KMS-11 (cell line): ENCODE measurements around the gene TMEM163.

Experiments
- H2AFZ ChIP-seq: fragments of 200-600 bp; sonication (generic); 2 replicates; pipeline ENCODE4 v1.6.1; 2016; ENCODE audit warnings: antibody characterized with exemption, mixed run types, low read depth
- H3K27ac ChIP-seq: fragments of 200-600 bp; sonication (generic); 2 replicates; pipeline ENCODE4 v1.6.1; 2016; ENCODE audit warnings: mild to moderate bottlenecking, mixed run types
- H3K27me3 ChIP-seq: fragments of 200-600 bp; sonication (generic); 2 replicates; pipeline ENCODE4 v1.6.1; 2017; ENCODE audit warnings: mild to moderate bottlenecking, low read depth, mixed run types, moderate library complexity; ENCODE audit not compliant: insufficient read depth
- H3K36me3 ChIP-seq: fragments of 200-600 bp; sonication (generic); 2 replicates; pipeline ENCODE4 v1.6.1; 2017; ENCODE audit warnings: mild to moderate bottlenecking, mixed run types; ENCODE audit not compliant: insufficient read depth
- H3K4me1 ChIP-seq: fragments of 200-600 bp; sonication (generic); 2 replicates; pipeline ENCODE4 v1.6.1; 2016; ENCODE audit warnings: mild to moderate bottlenecking, low read depth, mixed run types; ENCODE audit not compliant: poor library complexity, severe bottlenecking
- H3K4me2 ChIP-seq: fragments of 200-600 bp; sonication (generic); 2 replicates; pipeline ENCODE4 v1.7.0; 2016; ENCODE audit warnings: mild to moderate bottlenecking, mixed run types
- H3K4me3 ChIP-seq: fragments of 200-600 bp; sonication (generic); IDR thresholded peaks from 2 replicates; pipeline ENCODE4 v1.6.1; 2017; ENCODE audit warnings: low read depth, low read length, mixed read lengths; ENCODE audit not compliant: insufficient read depth
- H3K79me2 ChIP-seq: fragments of 200-600 bp; sonication (generic); 2 replicates; pipeline ENCODE4 v1.6.1; 2016; ENCODE audit warnings: low read depth, mixed run types; ENCODE audit not compliant: insufficient read depth
- H3K9ac ChIP-seq: fragments of 200-600 bp; sonication (generic); 2 replicates; pipeline ENCODE4 v1.6.1; 2016; ENCODE audit warnings: mild to moderate bottlenecking, mixed run types
- H4K20me1 ChIP-seq: fragments of 200-600 bp; sonication (generic); 2 replicates; pipeline ENCODE4 v1.6.1; 2016; ENCODE audit warnings: mild to moderate bottlenecking, mixed run types; ENCODE audit not compliant: insufficient read depth
- CTCF ChIP-seq: fragments of 200-600 bp; sonication (generic); conservative IDR thresholded peaks from 2 replicates; pipeline ENCODE4 v1.6.1; 2017; ENCODE audit warnings: low read depth, mild to moderate bottlenecking, antibody characterized with exemption, low read length, moderate library complexity, mixed read lengths

TMEM163 gene

GRCh38 chr2:134663451-134664450, 55.0 kb downstream of the TMEM163 start:
- H3K4me1 ChIP-seq, result no peaks in the 10 kb centered on the region
- no peak overlapping the region for H3K4me3 ChIP-seq
- H2AFZ ChIP-seq, result no peak overlapping the region
- no peak overlapping the region for H3K27ac ChIP-seq
- no peaks in the 10 kb centered on the region for H4K20me1 ChIP-seq
- H3K79me2 ChIP-seq, result no peaks in the 10 kb centered on the region
- no peak overlapping the region for H3K4me2 ChIP-seq
- H3K36me3 ChIP-seq, result no peaks in the 10 kb centered on the region
- no peak overlapping the region for H3K9ac ChIP-seq
- no peak for TF ChIP-seq CTCF
- no peaks in the 10 kb centered on the region for H3K27me3 ChIP-seq

- Histone ChIP-seq H3K27ac (no peak overlapping the region), H3K4me2 (no peak overlapping the region), H2AFZ (no peak overlapping the region), H3K36me3 (no peaks in the 10 kb centered on the region), H3K4me1 (no peaks in the 10 kb centered on the region), H4K20me1 (no peaks in the 10 kb centered on the region), H3K27me3 (no peaks in the 10 kb centered on the region), H3K9ac (no peak overlapping the region), H3K4me3 (no peak overlapping the region), H3K79me2 (no peaks in the 10 kb centered on the region)
- TF ChIP-seq CTCF, result no peak
Measured at GRCh38 chr2:134662751-134663150, 56.0 kb downstream of the TMEM163 start.

- no peaks in the 10 kb centered on the region for H3K79me2 ChIP-seq
- TF ChIP-seq CTCF, result no peak
- no peaks in the 10 kb centered on the region for H3K36me3 ChIP-seq
- no peak overlapping the region for H3K27ac ChIP-seq
- H3K9ac ChIP-seq, result no peak overlapping the region
- no peak overlapping the region for H3K4me3 ChIP-seq
- H3K4me1 ChIP-seq, result no peaks in the 10 kb centered on the region
- no peak overlapping the region for H3K4me2 ChIP-seq
- H3K27me3 ChIP-seq, result no peaks in the 10 kb centered on the region
- H4K20me1 ChIP-seq, result no peaks in the 10 kb centered on the region
- H2AFZ ChIP-seq, result no peak overlapping the region
Measured at GRCh38 chr2:134660626-134661402, 58.0 kb downstream of the TMEM163 start.

GRCh38 chr2:134659724-134660123, 59.1 kb downstream of the TMEM163 start:
- no peaks in the 10 kb centered on the region for H3K36me3 ChIP-seq
- no peak overlapping the region for H3K9ac ChIP-seq
- H3K27me3 ChIP-seq, result no peaks in the 10 kb centered on the region
- no peaks in the 10 kb centered on the region for H3K79me2 ChIP-seq
- no peak for TF ChIP-seq CTCF
- no peaks in the 10 kb centered on the region for H4K20me1 ChIP-seq
- no peak overlapping the region for H3K4me2 ChIP-seq
- no peak overlapping the region for H3K4me3 ChIP-seq
- H3K4me1 ChIP-seq, result no peaks in the 10 kb centered on the region
- H3K27ac ChIP-seq, result no peak overlapping the region
- no peak overlapping the region for H2AFZ ChIP-seq
